VCaP (cell line): Measurements from ENCODE around the gene GPC3.

Experiments
- H3K27ac ChIP-seq: fragments of 450-650 bp; 2 replicates; pipeline ENCODE4 v1.5.1; 2017
- CTCF ChIP-seq: fragments of 450-650 bp; conservative IDR thresholded peaks from 2 replicates; pipeline ENCODE4 v1.5.1; 2017; ENCODE audit warnings: mild to moderate bottlenecking, moderate library complexity

Gene GPC3

GRCh38 chrX:133958997-133959688, 26.3 kb downstream of the GPC3 start:
- H3K27ac ChIP-seq, result no peak overlapping the region
- TF ChIP-seq CTCF, result peak; percentile 67

- no peak overlapping the region for H3K27ac ChIP-seq
- no peak for TF ChIP-seq CTCF
Observed at GRCh38 chrX:133956570-133957340, 28.6 kb downstream of the GPC3 start.

- no peak for TF ChIP-seq CTCF
- no peak overlapping the region for H3K27ac ChIP-seq
Observed at GRCh38 chrX:133953785-133954355, 31.5 kb downstream of the GPC3 start.

GRCh38 chrX:133953078-133953477, 32.3 kb downstream of the GPC3 start:
- H3K27ac ChIP-seq, result no peak overlapping the region
- TF ChIP-seq CTCF, result no peak

- no peak overlapping the region for H3K27ac ChIP-seq
Observed at GRCh38 chrX:133951098-133951497, 34.3 kb downstream of the GPC3 start.

GRCh38 chrX:133950214-133950613, 35.2 kb downstream of the GPC3 start:
- H3K27ac ChIP-seq, result no peak overlapping the region
- no peak for TF ChIP-seq CTCF

More at GRCh38 chrX:133951098-133951497, 34.3 kb downstream of the GPC3 start:
- no peak for TF ChIP-seq CTCF

GRCh38 chrX:133948895-133949294, 36.5 kb downstream of the GPC3 start:
- no peak for TF ChIP-seq CTCF
- no peak overlapping the region for H3K27ac ChIP-seq
